Measurements from ENCODE around the gene HHATL. TPM values are rescaled to one million over a fixed set of nuclear protein-coding genes. Genes with fewer than 3 reads are reported as not detected.

Gene HHATL
- total RNA-seq, 3 donors from 2014 or later (not counting 1 experiment from before 2014, with no cell fraction given), result not detected

GRCh38 chr3:42670051-42670576 lies 32.5 kb downstream of the HHATL start:
- intact Hi-C loops (cut with micrococcal nuclease), result no loop called here
- Histone ChIP-seq H3K9me3 (ENCODE audit: control insufficient read depth, insufficient read depth, low read length) (no peaks in the 10 kb centered on the region), H3K27me3 (ENCODE audit: control insufficient read depth, insufficient read depth, low read length) (no peaks in the 10 kb centered on the region), H3K4me1 (ENCODE audit: control insufficient read depth, insufficient read depth, low read length) (no peaks in the 10 kb centered on the region), H3K4me3 (ENCODE audit: low read length) (no peak overlapping the region), H3K36me3 (ENCODE audit: control insufficient read depth, insufficient read depth, low read length) (no peaks in the 10 kb centered on the region), H3K27ac (ENCODE audit: low read length) (no peak overlapping the region)
- no peak for DNase-seq
- ATAC-seq, result no peak
- Mint-ChIP-seq H3K36me3 (no peaks in the 10 kb centered on the region), H3K27ac (no peak overlapping the region), H3K9me3 (no peaks in the 10 kb centered on the region), H3K27me3 (ENCODE audit: low read depth in 2 of 2) (peaks cover 0 to 4% of the 10 kb centered on the region in 2 donors), H3K4me1 (no peaks in the 10 kb centered on the region), H3K4me3 (no peak overlapping the region)
- WGBS (ENCODE audit: insufficient coverage), result 86% methylated on average over 7 of the region's 7 CpGs
- no peak for TF ChIP-seq CTCF (IDR thresholded peaks at IDR 0.05)

GRCh38 chr3:42668793-42669217 lies 33.8 kb downstream of the HHATL start:
- Histone ChIP-seq H3K4me1 (ENCODE audit: control insufficient read depth, insufficient read depth, low read length) (no peaks in the 10 kb centered on the region), H3K9me3 (ENCODE audit: control insufficient read depth, insufficient read depth, low read length) (no peaks in the 10 kb centered on the region), H3K4me3 (ENCODE audit: low read length) (no peak overlapping the region), H3K27ac (ENCODE audit: low read length) (no peak overlapping the region), H3K36me3 (ENCODE audit: control insufficient read depth, insufficient read depth, low read length) (no peaks in the 10 kb centered on the region), H3K27me3 (ENCODE audit: control insufficient read depth, insufficient read depth, low read length) (no peaks in the 10 kb centered on the region)
- H3K4me3 Mint-ChIP-seq, result no peak overlapping the region
- no peaks in the 10 kb centered on the region for H3K36me3 Mint-ChIP-seq
- peaks cover 0 to 3% of the 10 kb centered on the region in 2 donors for H3K27me3 Mint-ChIP-seq (ENCODE audit: low read depth in 2 of 2)
- DNase-seq (no peak), ATAC-seq (no peak)
- no peak for TF ChIP-seq CTCF (IDR thresholded peaks at IDR 0.05)
- no peaks in the 10 kb centered on the region for H3K9me3 Mint-ChIP-seq
- no peaks in the 10 kb centered on the region for H3K4me1 Mint-ChIP-seq
- 90% methylated on average over 4 of the region's 4 CpGs for WGBS (ENCODE audit: insufficient coverage)
- no peak overlapping the region for H3K27ac Mint-ChIP-seq
- intact Hi-C loops (cut with micrococcal nuclease), result no loop called here

- DNase-seq, result peak in 1 of 2 donors; percentile 12
- H3K36me3 Mint-ChIP-seq, result no peaks in the 10 kb centered on the region
- no peak for TF ChIP-seq CTCF (IDR thresholded peaks at IDR 0.05)
- H3K4me1 ChIP-seq (ENCODE audit: control insufficient read depth, insufficient read depth, low read length), result no peaks in the 10 kb centered on the region
- no peak for ATAC-seq
- H3K4me1 Mint-ChIP-seq, result no peaks in the 10 kb centered on the region
- H3K9me3 ChIP-seq (ENCODE audit: control insufficient read depth, insufficient read depth, low read length), result no peaks in the 10 kb centered on the region
- H3K27ac ChIP-seq (ENCODE audit: low read length), result no peak overlapping the region
- H3K4me3 Mint-ChIP-seq, result no peak overlapping the region
- no peak overlapping the region for H3K27ac Mint-ChIP-seq
- WGBS (ENCODE audit: insufficient coverage), result 68% methylated on average over 2 of the region's 2 CpGs
- intact Hi-C loops (cut with micrococcal nuclease), result no loop called here
- no peaks in the 10 kb centered on the region for H3K36me3 ChIP-seq (ENCODE audit: control insufficient read depth, insufficient read depth, low read length)
- no peaks in the 10 kb centered on the region for H3K27me3 ChIP-seq (ENCODE audit: control insufficient read depth, insufficient read depth, low read length)
- H3K9me3 Mint-ChIP-seq, result no peaks in the 10 kb centered on the region
- no peak overlapping the region for H3K4me3 ChIP-seq (ENCODE audit: low read length)
- H3K27me3 Mint-ChIP-seq (ENCODE audit: low read depth in 2 of 2), result peaks cover 0 to 3% of the 10 kb centered on the region in 2 donors
Observed at GRCh38 chr3:42668413-42668760, 34.2 kb downstream of the HHATL start.
